Stimulated activated CD8-positive, alpha-beta memory T cell treated with anti-CD3 and anti-CD28 coated beads, Interleukin-12 subunit alpha, Interleukin-12 subunit beta, amount 100 ng/mL, for 24 hours (primary cell): Measurements from ENCODE around the gene ZNF837.
A peak's percentile ranks its signal among the peaks of the same experiment; 100 is the strongest.

Source experiments
- DNase-seq: peaks from one replicate; pipeline ENCODE4 v3.0.0-alpha.2; 2020; ENCODE audit errors: extremely low read depth

ZNF837 gene

GRCh38 chr19:58372311-58373133 is 8.3 kb downstream of the ZNF837 start:
- DNase-seq: no peak

GRCh38 chr19:58368561-58369360 is 12.1 kb downstream of the ZNF837 start:
- DNase-seq: no peak

- DNase-seq: no peak
Measured at GRCh38 chr19:58367698-58368454, 13.0 kb downstream of the ZNF837 start.

- no peak for DNase-seq
Measured at GRCh38 chr19:58366585-58367430, 14.0 kb downstream of the ZNF837 start.

DNA sequence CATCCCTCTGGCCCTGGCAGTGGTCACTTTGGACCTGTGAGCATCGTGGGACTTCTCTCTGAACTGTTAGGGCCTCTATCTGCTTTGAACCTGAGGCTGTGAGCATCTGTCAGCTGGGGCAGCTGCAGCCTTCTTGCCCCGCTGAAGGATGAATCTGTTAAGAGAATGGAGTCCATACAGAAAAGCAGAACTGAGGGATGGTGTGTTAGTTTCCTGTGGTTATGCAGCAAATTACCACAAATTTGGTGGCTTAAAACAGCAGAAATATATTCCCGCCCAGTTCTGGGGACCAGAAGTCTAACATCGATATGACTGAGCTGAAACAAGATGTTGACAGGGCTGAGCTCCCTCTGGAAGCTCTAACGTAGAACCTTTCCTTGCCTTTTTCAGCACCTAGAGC is 16.7 kb downstream of the ZNF837 start:
- no peak for DNase-seq

DNA sequence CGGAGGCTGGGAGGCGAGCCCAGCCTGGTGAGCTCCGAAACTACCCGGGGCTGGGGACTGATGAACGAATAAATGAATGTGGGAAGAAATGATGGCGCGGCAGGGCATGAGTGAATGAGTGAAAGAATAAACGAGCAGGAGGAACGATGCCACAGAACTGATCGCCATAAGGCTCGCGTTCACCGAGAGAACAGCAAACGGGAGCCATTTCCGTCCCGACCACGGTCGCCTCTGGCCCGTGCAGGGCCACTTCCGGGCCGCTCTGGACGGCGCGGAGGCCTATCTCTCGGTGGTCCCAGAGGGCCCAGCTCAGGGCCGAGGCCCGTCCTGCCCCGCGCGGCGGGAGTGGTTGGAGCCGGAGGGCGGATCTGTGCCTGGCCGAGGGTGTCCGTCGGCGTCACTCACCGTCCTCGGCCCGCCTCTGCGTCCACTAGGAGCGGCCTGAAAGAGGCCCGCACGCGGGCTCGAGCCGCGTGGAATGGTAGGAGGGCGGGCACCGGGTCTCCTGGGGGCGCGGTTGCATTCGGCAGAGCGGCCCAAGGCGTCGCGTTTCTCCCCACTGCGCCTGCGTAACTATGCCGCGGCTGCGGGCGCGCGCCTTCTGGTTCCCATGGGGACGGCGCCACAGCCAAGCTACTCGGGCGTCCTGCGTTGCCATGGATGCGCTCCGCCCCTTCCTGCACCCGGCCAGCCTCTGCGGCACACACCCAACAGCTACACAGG is 18.4 kb downstream of the ZNF837 start, which contains the start of gene ZNF497:
ZNF497 (minus strand) TSS at position 480 of the 723 bp plus-strand sequence. CDS start 5,116 bp downstream, outside the sequence.
- DNase-seq: peak; percentile 98

DNA sequence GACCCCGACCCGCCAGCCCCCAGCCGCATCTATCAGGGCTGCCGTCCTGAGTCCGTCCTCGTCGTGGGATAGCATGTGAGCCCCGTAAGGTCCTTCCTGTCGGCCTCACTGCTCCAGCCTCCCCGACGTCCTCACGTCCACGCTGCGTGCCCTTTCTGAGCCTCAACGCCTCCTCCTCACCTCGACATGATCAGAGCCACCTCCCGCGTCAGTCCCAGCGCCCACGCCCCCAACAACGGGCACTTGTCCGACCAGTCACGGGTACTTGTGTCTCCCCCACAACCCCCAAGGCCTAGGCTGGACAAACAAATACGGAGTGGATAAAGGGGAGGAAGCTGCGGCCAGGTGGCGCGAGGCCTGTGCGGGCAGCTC is 18.9 kb downstream of the ZNF837 start:
- no peak for DNase-seq

GRCh38 chr19:58357481-58358145 is 23.2 kb downstream of the ZNF837 start:
- DNase-seq: no peak

DNA sequence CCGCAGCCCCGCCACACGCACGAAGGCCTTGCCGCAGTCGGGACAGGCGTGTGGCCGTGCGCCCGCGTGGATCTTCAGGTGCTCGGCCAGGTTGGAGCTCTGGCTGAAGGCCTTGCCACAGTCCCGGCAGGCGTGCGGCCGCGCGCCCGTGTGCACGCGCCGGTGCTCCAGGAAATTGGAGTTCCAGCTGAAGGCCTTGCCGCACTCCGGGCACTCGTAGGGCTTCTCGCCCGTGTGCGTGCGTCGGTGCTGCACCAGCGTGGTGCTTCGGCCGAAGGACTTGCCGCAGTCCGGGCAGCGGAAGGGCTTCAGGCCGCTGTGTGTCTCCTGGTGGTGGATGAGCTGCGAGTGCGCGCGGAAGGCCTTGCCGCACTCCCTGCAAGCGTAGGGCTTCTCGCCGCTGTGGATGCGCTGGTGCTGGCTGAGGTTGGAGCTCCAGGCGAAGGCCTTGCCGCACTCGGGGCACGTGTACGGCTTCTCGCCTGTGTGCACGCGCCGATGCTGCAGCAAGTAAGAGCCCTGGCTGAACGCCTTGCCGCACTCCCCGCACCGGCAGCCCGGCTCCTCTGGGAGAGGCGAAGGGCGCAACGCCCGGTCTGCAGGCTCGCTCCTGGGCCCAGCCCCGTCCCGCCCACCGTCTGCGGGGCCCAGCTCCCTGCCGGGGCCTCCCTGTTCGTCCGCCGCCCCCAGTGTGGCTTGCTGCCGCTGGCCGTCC is 23.9 kb downstream of the ZNF837 start:
- DNase-seq: no peak

- DNase-seq: no peak
Measured at GRCh38 chr19:58355908-58356765, 24.7 kb downstream of the ZNF837 start.

GRCh38 chr19:58355215-58355796 is 25.5 kb downstream of the ZNF837 start:
- DNase-seq: no peak

DNA sequence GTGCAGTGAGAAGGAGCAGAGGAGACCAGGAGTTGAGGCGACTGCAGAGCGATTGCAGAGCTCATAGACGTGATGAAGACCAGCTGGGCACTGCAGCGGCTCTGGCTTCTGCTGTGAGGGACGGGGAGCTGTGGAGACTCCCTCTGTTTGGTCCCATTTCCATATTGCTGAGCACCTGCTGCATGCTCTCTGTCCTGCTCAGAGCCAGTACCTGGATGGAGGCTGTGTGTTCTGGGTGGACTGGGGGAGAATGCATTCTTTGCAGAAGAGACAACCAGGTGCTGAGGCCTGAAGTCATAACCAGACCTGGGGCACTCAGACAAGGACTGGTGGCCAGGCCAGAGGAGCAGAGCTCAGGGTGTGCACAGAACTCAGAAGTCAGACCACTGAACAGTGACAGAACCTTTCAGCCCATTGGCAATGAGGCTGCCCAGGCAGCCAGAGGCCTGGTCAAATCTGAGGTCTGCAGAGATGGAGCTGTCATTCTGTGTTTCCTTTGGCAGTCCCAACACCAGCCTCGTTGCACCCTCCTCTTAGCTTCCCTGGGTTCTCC is 26.3 kb downstream of the ZNF837 start:
- no peak for DNase-seq

GRCh38 chr19:58353717-58354477 is 26.9 kb downstream of the ZNF837 start:
- no peak for DNase-seq

GRCh38 chr19:58352760-58353671 is 27.8 kb downstream of the ZNF837 start, which contains the start of gene A1BG:
Gene A1BG (minus strand): TSS chr19:58353492. CDS start chr19:58353437, 55 bp downstream.
- no peak for DNase-seq

- no peak for DNase-seq
Measured at GRCh38 chr19:58351990-58352755, 28.7 kb downstream of the ZNF837 start.
